Measurements from ENCODE around the gene LRRC75A. TPM values are rescaled to one million over a fixed set of nuclear protein-coding genes. Genes with fewer than 3 reads are reported as not detected.

Gene LRRC75A
- polyA plus RNA-seq, 3 donors, result 1.0 to 2.4 (median 1.4) TPM

GRCh38 chr17:16477666-16478065 lies 14.3 kb downstream of the LRRC75A start:
- TF ChIP-seq, protein P1, sequence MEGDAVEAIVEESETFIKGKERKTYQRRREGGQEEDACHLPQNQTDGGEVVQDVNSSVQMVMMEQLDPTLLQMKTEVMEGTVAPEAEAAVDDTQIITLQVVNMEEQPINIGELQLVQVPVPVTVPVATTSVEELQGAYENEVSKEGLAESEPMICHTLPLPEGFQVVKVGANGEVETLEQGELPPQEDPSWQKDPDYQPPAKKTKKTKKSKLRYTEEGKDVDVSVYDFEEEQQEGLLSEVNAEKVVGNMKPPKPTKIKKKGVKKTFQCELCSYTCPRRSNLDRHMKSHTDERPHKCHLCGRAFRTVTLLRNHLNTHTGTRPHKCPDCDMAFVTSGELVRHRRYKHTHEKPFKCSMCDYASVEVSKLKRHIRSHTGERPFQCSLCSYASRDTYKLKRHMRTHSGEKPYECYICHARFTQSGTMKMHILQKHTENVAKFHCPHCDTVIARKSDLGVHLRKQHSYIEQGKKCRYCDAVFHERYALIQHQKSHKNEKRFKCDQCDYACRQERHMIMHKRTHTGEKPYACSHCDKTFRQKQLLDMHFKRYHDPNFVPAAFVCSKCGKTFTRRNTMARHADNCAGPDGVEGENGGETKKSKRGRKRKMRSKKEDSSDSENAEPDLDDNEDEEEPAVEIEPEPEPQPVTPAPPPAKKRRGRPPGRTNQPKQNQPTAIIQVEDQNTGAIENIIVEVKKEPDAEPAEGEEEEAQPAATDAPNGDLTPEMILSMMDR (IDR thresholded peaks at IDR 0.05), result no peak
- WGBS (ENCODE audit: insufficient coverage), result 91% methylated on average over 6 of the region's 8 CpGs
- H3K4me3 ChIP-seq (replicated peaks in 1 of 3; ENCODE audit: low read depth in 2 of 3, low read length in 3 of 3), result no peak overlapping the region
- H3K36me3 ChIP-seq (replicated peaks in 1 of 2; ENCODE audit: control insufficient read depth in 1 of 2, insufficient read depth in 2 of 2, low read length in 2 of 2), result no peaks in the 10 kb centered on the region
- H3K4me2 ChIP-seq (replicated peaks; ENCODE audit: extremely low read depth, low read length, poor library complexity, severe bottlenecking), result no peak overlapping the region
- H3K4me1 Mint-ChIP-seq, result no peaks in the 10 kb centered on the region
- no peaks in the 10 kb centered on the region for H3K9me3 ChIP-seq (replicated peaks in 1 of 2; ENCODE audit: control insufficient read depth in 1 of 2, insufficient read depth in 1 of 2, low read length in 2 of 2)
- H3K27me3 Mint-ChIP-seq (ENCODE audit: low read depth in 3 of 3), result peaks cover 1 to 5% (median 3%) of the 10 kb centered on the region in 3 donors
- no peaks in the 10 kb centered on the region for H3K36me3 Mint-ChIP-seq
- H4K20me1 ChIP-seq (ENCODE audit: insufficient read depth, low read length), result no peaks in the 10 kb centered on the region
- H3K79me2 ChIP-seq (ENCODE audit: insufficient read depth, low read length), result no peaks in the 10 kb centered on the region
- H2AFZ ChIP-seq (ENCODE audit: insufficient read depth, low read depth, low read length, poor library complexity, severe bottlenecking), result no peak overlapping the region
- H3K27ac Mint-ChIP-seq, result no peak overlapping the region
- intact Hi-C loops (cut with micrococcal nuclease), result no loop called here
- no peak overlapping the region for H3K4me3 Mint-ChIP-seq
- no peaks in the 10 kb centered on the region for H3K27me3 ChIP-seq (ENCODE audit: control insufficient read depth in 2 of 2, insufficient read depth in 2 of 2, low read length in 2 of 2)
- H3K4me1 ChIP-seq (ENCODE audit: control insufficient read depth in 1 of 2, insufficient read depth in 2 of 2, low read length in 2 of 2), result no peaks in the 10 kb centered on the region
- no peaks in the 10 kb centered on the region for H3K9me3 Mint-ChIP-seq
- DNase-seq, result no peak
- H3K9ac ChIP-seq (ENCODE audit: insufficient read depth, low read length, poor library complexity, severe bottlenecking), result no peak overlapping the region
- no peak overlapping the region for H3K27ac ChIP-seq (ENCODE audit: low read depth in 1 of 2, low read length in 2 of 2)

GRCh38 chr17:16477255-16477654 lies 14.7 kb downstream of the LRRC75A start:
- Histone ChIP-seq H3K27me3 (ENCODE audit: control insufficient read depth in 2 of 2, insufficient read depth in 2 of 2, low read length in 2 of 2) (no peaks in the 10 kb centered on the region), H3K4me3 (replicated peaks in 1 of 3; ENCODE audit: low read depth in 2 of 3, low read length in 3 of 3) (no peak overlapping the region), H3K36me3 (replicated peaks in 1 of 2; ENCODE audit: control insufficient read depth in 1 of 2, insufficient read depth in 2 of 2, low read length in 2 of 2) (no peaks in the 10 kb centered on the region), H3K27ac (ENCODE audit: low read depth in 1 of 2, low read length in 2 of 2) (no peak overlapping the region), H3K9ac (ENCODE audit: insufficient read depth, low read length, poor library complexity, severe bottlenecking) (no peak overlapping the region), H3K4me1 (ENCODE audit: control insufficient read depth in 1 of 2, insufficient read depth in 2 of 2, low read length in 2 of 2) (no peaks in the 10 kb centered on the region), H2AFZ (ENCODE audit: insufficient read depth, low read depth, low read length, poor library complexity, severe bottlenecking) (no peak overlapping the region), H4K20me1 (ENCODE audit: insufficient read depth, low read length) (no peaks in the 10 kb centered on the region), H3K9me3 (replicated peaks in 1 of 2; ENCODE audit: control insufficient read depth in 1 of 2, insufficient read depth in 1 of 2, low read length in 2 of 2) (no peaks in the 10 kb centered on the region), H3K79me2 (ENCODE audit: insufficient read depth, low read length) (no peaks in the 10 kb centered on the region), H3K4me2 (replicated peaks; ENCODE audit: extremely low read depth, low read length, poor library complexity, severe bottlenecking) (no peak overlapping the region)
- 93% methylated on average over 3 of the region's 5 CpGs for WGBS (ENCODE audit: insufficient coverage)
- Mint-ChIP-seq H3K9me3 (no peaks in the 10 kb centered on the region), H3K27me3 (ENCODE audit: low read depth in 3 of 3) (peaks cover 1 to 5% (median 3%) of the 10 kb centered on the region in 3 donors), H3K4me1 (no peaks in the 10 kb centered on the region), H3K4me3 (no peak overlapping the region), H3K36me3 (no peaks in the 10 kb centered on the region), H3K27ac (peak overlapping the region in 1 of 7 donors; percentile 26)
- TF ChIP-seq, protein P1 (IDR thresholded peaks at IDR 0.05), result no peak
- no peak for DNase-seq
- intact Hi-C loops (cut with micrococcal nuclease), result no loop called here
